ENCODE data around the gene COL27A1. TPM values are rescaled to one million over a fixed set of nuclear protein-coding genes. Genes with fewer than 3 reads are reported as not detected.
A peak's percentile ranks its signal among the peaks of the same experiment; 100 is the strongest.

COL27A1 gene
- total RNA-seq, 4 donors from 2014 or later = 2.1 to 9.0 (median 3.8) TPM

DNA sequence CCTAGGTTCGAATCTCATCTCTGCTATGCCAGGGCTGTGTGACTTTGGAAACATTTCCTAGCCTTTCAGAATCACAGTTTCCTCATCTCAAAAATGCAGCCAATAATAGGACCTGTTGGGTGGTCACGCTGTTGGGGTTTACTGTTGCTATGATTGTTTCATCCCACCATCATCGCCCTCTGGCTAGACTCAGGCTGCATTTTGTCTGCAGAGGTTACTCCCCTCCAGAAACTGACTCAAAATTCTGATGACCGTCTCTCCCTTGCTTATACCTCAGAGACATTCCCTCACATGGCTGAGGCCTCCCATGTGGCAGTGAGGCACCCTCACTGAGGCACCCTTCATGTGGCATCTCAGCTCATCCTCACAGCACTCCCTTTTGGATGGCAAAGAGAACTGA is 61.6 kb downstream of the COL27A1 start:
- H3K4me3 ChIP-seq = no peak overlapping the region
- intact Hi-C loops (cut with DNase I; ENCODE audit: low total_unique reads) = no loop called here
- no peaks in the 10 kb centered on the region for H3K36me3 ChIP-seq
- no peaks in the 10 kb centered on the region for H3K27me3 ChIP-seq
- no peak for DNase-seq
- in situ Hi-C loops (cut with MboI; ENCODE audit: low pct_ligation_motif_present in 1 of 4, low pct_unique_long_range_greater_than_20kb in 1 of 4, low sequenced_read_pairs in 3 of 4) = no loop called here
- no peak overlapping the region for H3K27ac ChIP-seq
- TF ChIP-seq EP300 (IDR thresholded peaks at IDR 0.05; ENCODE audit: low read depth) = no peak
- TF ChIP-seq POLR2AphosphoS5 (IDR thresholded peaks at IDR 0.05) = no peak
- no peak for TF ChIP-seq POLR2A (IDR thresholded peaks at IDR 0.05)
- TF ChIP-seq, protein P1, sequence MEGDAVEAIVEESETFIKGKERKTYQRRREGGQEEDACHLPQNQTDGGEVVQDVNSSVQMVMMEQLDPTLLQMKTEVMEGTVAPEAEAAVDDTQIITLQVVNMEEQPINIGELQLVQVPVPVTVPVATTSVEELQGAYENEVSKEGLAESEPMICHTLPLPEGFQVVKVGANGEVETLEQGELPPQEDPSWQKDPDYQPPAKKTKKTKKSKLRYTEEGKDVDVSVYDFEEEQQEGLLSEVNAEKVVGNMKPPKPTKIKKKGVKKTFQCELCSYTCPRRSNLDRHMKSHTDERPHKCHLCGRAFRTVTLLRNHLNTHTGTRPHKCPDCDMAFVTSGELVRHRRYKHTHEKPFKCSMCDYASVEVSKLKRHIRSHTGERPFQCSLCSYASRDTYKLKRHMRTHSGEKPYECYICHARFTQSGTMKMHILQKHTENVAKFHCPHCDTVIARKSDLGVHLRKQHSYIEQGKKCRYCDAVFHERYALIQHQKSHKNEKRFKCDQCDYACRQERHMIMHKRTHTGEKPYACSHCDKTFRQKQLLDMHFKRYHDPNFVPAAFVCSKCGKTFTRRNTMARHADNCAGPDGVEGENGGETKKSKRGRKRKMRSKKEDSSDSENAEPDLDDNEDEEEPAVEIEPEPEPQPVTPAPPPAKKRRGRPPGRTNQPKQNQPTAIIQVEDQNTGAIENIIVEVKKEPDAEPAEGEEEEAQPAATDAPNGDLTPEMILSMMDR (IDR thresholded peaks at IDR 0.05) = no peak
- H3K4me1 ChIP-seq = peaks cover 0 to 9% (median 3%) of the 10 kb centered on the region in 4 donors
- no peaks in the 10 kb centered on the region for H3K9me3 ChIP-seq
- WGBS, 2 donors (ENCODE audit: low coverage in 1 of 2) = 78 to 80% methylated on average over 1 to 4 of the region's 4 CpGs

DNA sequence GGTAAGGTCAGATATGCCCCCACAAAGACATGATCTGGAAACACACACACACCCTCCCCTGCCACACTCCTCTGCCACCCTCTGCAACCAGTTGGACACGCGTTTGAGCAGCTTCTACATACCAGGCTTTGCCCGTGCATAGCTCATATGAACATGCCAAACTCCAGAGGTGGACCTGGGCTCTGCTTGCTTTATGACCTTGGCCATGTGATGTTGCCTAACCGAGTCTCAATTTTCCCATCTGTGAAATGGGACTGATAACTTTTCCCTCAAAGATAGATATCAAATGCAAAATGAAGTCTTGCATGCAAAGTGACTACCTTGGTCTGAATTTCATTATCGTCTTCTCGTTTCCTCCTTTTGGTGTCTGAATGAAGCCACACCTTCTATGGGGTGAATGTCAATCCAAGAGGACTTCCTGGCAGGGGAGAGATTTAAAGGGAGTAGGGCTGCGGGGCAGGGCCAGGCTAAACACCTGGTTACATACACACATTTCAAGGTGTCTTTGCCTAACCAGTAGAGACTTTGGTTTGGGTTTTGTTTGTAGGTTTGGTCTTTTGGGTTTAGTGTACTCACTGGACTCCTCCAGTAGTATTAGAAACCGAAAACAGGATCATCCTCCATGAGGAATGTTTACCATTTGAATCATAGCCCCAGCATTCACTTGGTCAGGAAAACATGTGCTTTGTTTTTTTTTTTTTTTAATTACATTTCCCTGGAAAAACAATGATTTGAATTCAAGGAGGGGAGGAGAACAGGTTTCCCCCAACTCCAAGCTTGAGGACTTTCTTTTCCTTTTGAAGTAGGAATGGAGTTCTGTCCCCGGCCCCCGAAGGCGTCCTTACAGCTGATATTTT is 63.2 kb downstream of the COL27A1 start:
- Histone ChIP-seq H3K27me3 (no peaks in the 10 kb centered on the region), H3K36me3 (no peaks in the 10 kb centered on the region), H3K9me3 (no peaks in the 10 kb centered on the region), H3K4me3 (no peak overlapping the region), H3K27ac (peak overlapping the region; percentile 59 to 71 (median 65)), H3K4me1 (peaks cover 0 to 9% (median 3%) of the 10 kb centered on the region in 4 donors)
- in situ Hi-C loops (cut with MboI; ENCODE audit: low pct_ligation_motif_present in 1 of 4, low pct_unique_long_range_greater_than_20kb in 1 of 4, low sequenced_read_pairs in 3 of 4) = no loop called here
- TF ChIP-seq POLR2AphosphoS5 (IDR thresholded peaks at IDR 0.05) = no peak
- TF ChIP-seq, protein P1 (IDR thresholded peaks at IDR 0.05) = no peak
- TF ChIP-seq POLR2A (IDR thresholded peaks at IDR 0.05) = no peak
- TF ChIP-seq EP300 (IDR thresholded peaks at IDR 0.05; ENCODE audit: low read depth) = no peak
- 89 to 90% methylated on average over 4 to 11 of the region's 11 CpGs for WGBS, 2 donors (ENCODE audit: low coverage in 1 of 2)
- no peak for DNase-seq
- intact Hi-C loops (cut with DNase I; ENCODE audit: low total_unique reads) = no loop called here

DNA sequence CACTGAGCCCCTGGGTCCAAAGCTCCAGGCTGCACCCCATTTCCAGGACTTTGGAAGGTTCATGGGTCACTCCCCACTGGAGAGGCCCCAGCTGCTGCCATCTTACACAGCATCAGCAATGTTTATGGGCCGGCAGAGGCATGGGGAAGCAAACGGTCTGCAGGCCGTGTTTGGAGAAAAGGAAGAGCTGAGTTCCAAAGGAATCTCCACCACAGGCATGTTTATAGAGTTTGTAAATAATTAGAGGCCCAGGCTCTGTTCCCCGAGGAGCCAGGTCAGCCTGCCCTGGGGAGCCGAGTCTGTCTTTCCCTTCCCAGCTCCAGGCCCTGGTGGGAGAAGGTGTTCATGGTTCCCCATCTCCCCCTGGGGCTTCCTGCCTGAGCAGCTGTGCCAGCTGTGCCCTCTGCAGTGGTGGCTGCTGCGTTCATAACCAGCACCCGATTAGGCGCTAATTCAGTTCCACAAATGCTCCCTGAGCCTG is 64.8 kb downstream of the COL27A1 start:
- WGBS, 2 donors (ENCODE audit: low coverage in 1 of 2) = 66% methylated on average over 8 of the region's 8 CpGs; no CpG with 5 or more reads in 1 of the 2 donors
- in situ Hi-C loops (cut with MboI; ENCODE audit: low pct_ligation_motif_present in 1 of 4, low pct_unique_long_range_greater_than_20kb in 1 of 4, low sequenced_read_pairs in 3 of 4) = no loop called here
- Histone ChIP-seq H3K27me3 (no peaks in the 10 kb centered on the region), H3K4me1 (peaks cover 0 to 9% (median 3%) of the 10 kb centered on the region in 4 donors), H3K27ac (peak overlapping the region; percentile 59 to 71 (median 65)), H3K9me3 (no peaks in the 10 kb centered on the region), H3K4me3 (no peak overlapping the region), H3K36me3 (no peaks in the 10 kb centered on the region)
- peak; percentile 12 for DNase-seq
- intact Hi-C loops (cut with DNase I; ENCODE audit: low total_unique reads) = no loop called here
- TF ChIP-seq POLR2AphosphoS5 (IDR thresholded peaks at IDR 0.05) (no peak), EP300 (IDR thresholded peaks at IDR 0.05; ENCODE audit: low read depth) (no peak), POLR2A (IDR thresholded peaks at IDR 0.05) (no peak)
- TF ChIP-seq, protein P1 (IDR thresholded peaks at IDR 0.05) = no peak

DNA sequence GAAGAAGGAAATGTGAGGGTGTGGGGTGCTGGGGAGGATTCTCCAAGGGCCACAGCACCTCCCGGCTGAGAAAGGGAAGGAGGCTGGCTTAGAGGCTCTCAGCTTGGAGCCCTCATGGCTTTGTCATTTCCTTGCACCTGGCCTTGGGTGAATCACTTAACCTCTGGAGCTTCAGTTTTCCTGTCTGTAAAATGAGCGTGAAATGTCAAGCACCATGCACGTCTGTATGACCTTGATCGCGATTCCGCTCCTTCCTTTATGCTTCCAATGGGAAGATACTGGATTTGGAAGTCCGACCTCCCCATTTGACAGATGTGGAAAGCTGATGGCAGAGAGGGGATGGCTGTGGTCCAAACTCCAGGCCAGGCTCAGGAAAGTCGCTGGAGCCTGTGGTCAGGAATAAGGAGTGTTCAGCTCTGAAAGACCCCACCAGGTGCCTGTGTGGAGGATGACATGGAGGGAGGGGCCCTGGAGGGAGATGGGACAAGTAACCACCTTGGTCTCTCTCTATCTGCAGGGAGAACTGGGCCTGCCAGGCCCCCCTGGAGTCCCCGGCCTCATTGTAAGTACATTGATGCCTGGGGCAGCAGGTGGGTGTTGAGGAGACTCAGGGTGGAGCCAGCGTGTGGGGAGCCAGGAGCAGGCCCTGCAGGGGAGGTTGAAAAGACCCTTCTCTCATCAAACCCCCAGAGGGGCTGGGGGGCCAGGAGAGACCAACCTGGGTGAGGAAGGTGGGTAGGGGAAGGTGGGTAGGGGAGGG is 66.5 kb downstream of the COL27A1 start:
- intact Hi-C loops (cut with DNase I; ENCODE audit: low total_unique reads) = no loop called here
- in situ Hi-C loops (cut with MboI; ENCODE audit: low pct_ligation_motif_present in 1 of 4, low pct_unique_long_range_greater_than_20kb in 1 of 4, low sequenced_read_pairs in 3 of 4) = no loop called here
- DNase-seq = no peak
- Histone ChIP-seq H3K36me3 (no peaks in the 10 kb centered on the region), H3K9me3 (no peaks in the 10 kb centered on the region), H3K27me3 (no peaks in the 10 kb centered on the region), H3K27ac (no peak overlapping the region), H3K4me3 (no peak overlapping the region), H3K4me1 (peaks cover 0 to 9% (median 3%) of the 10 kb centered on the region in 4 donors)
- WGBS, 2 donors (ENCODE audit: low coverage in 1 of 2) = 70 to 88% methylated on average over 2 to 10 of the region's 10 CpGs
- no peak for TF ChIP-seq POLR2A (IDR thresholded peaks at IDR 0.05)
- TF ChIP-seq EP300 (IDR thresholded peaks at IDR 0.05; ENCODE audit: low read depth) = no peak
- TF ChIP-seq, protein P1 (IDR thresholded peaks at IDR 0.05) = no peak
- no peak for TF ChIP-seq POLR2AphosphoS5 (IDR thresholded peaks at IDR 0.05)

All from transverse colon (tissue), 4 donors.